Gastrocnemius medialis (tissue), 4 donors: Measurements from ENCODE around the gene CYSRT1.

Experiments
- CTCF ChIP-seq, 5 experiments: fragments of 450-650 bp in 3 of 5; fragments of 200-600 bp in 2 of 5; sonication (generic) in 2 of 5; IDR thresholded peaks in 4 of 5; conservative IDR thresholded peaks in 1 of 5; 1 replicate in 4 of 5; 2 replicates in 1 of 5; pipeline ENCODE4 v1.5.1; 2016 to 2019; ENCODE audit warnings: antibody characterized with exemption in 5 of 5, mild to moderate bottlenecking in 3 of 5, moderate library complexity in 3 of 5
- POLR2A ChIP-seq, 2 donors: fragments of 450-650 bp; IDR thresholded peaks; one replicate each; pipeline ENCODE4 v1.6.1; 2017; ENCODE audit warnings: antibody characterized with exemption in 2 of 2, mild to moderate bottlenecking in 2 of 2, moderate library complexity in 2 of 2

- TF ChIP-seq CTCF (IDR thresholded peaks at IDR 0.05 in 4 of 5, conservative IDR thresholded peaks at IDR 0.05 in 1 of 5) (no peak), POLR2A (IDR thresholded peaks at IDR 0.05) (no peak)
These were observed at the start of gene CYSRT1 for GRCh38 chr9:137224830-137225694.
